HCT116 (cell line): Measurements from ENCODE around the gene EXOC4. TPM values are rescaled to one million over a fixed set of nuclear protein-coding genes. Genes with fewer than 3 reads are reported as not detected.

ENCODE experiments used
- ATAC-seq: fragments of 200-7000 bp; cut with Tn5 transposase; 2 replicates; pipeline ENCODE4 v1.9.1; 2020; ENCODE audit warnings: mild to moderate bottlenecking, moderate library complexity
- BruUV-seq: library from RNA; stranded (reverse); fragments of 400-500 nt; replicated peaks from 2 replicates; lab custom pipeline; 2021; lab: Mats Ljungman, UMichigan
- CTCF ChIA-PET: fragments of 300-600 bp; sonication (Branson Sonifier 250); formaldehyde crosslinking; loops from one replicate; lab custom pipeline; 2021; ENCODE audit warnings: antibody characterized with exemption; lab: Charles Lee
- POLR2A ChIA-PET: fragments of 300-600, 350-600 bp; sonication (Branson Sonifier 250); formaldehyde crosslinking; loops from one replicate; lab custom pipeline; 2021; ENCODE audit warnings: antibody characterized with exemption; lab: Charles Lee
- RAD21 ChIA-PET, 2 experiments: fragments of 300-600 bp; sonication (Branson Sonifier 250); formaldehyde crosslinking; loops; one replicate each; lab custom pipeline; 2023; ENCODE audit warnings: low total read pairs in 2 of 2; ENCODE audit not compliant: uncharacterized antibody in 2 of 2, unreplicated experiment in 2 of 2, low non-redundant PET in 1 of 2; lab: Charles Lee
- DNase-seq: peaks from one replicate; pipeline ENCODE4 v3.0.0-alpha.2; 2010; ENCODE audit warnings: low read depth, low spot score
- H2AFZ ChIP-seq: fragments of 200-600 bp; shearing (Covaris generic), sonication (generic); 2 replicates; pipeline ENCODE4 v1.6.1; 2017; ENCODE audit warnings: low read depth, mixed run types, mixed read lengths, antibody characterized with exemption, low read length; ENCODE audit not compliant: poor library complexity, severe bottlenecking
- H3K27ac ChIP-seq: 2 replicates; pipeline ENCODE4 v1.5.1; 2012; ENCODE audit warnings: low read depth, low read length
- H3K27me3 ChIP-seq: fragments of 200-600 bp; sonication (generic); 2 replicates; pipeline ENCODE4 v1.6.1; 2016; ENCODE audit warnings: mixed run types, low read length, mixed read lengths; ENCODE audit not compliant: insufficient read depth
- H3K36me3 ChIP-seq, 2 experiments: fragments of 200-500 bp in 1 of 2; fragments of 200-600 bp in 1 of 2; sonication (Bioruptor generic) in 1 of 2; sonication (generic) in 1 of 2; 2 replicates each; pipeline versions ENCODE4 v1.5.1 to v1.6.1; 2014 to 2016; ENCODE audit warnings: low read length in 2 of 2, inconsistent platforms in 1 of 2, mixed read lengths in 1 of 2, mixed run types in 1 of 2; ENCODE audit not compliant: insufficient read depth in 2 of 2, control insufficient read depth in 1 of 2
- H3K4me1 ChIP-seq, 2 experiments: fragments of 200-600 bp in 1 of 2; sonication (generic) in 1 of 2; 2 replicates each; pipeline versions ENCODE4 v1.5.1 to v1.6.1; 2012 to 2017; ENCODE audit warnings: low read length in 2 of 2, inconsistent platforms in 1 of 2, mild to moderate bottlenecking in 1 of 2, mixed read lengths in 1 of 2, mixed run types in 1 of 2, moderate library complexity in 1 of 2; ENCODE audit not compliant: insufficient read depth in 2 of 2, control insufficient read depth in 1 of 2
- H3K4me2 ChIP-seq: fragments of 200-600 bp; sonication (generic); 2 replicates; pipeline ENCODE4 v1.6.1; 2017; ENCODE audit warnings: mixed run types, low read length, mixed read lengths
- H3K4me3 ChIP-seq, 2 experiments: fragments of 200-600 bp in 1 of 2; sonication (generic) in 1 of 2; replicated peaks in 1 of 2; 2 replicates each; pipeline ENCODE4 v1.5.1; 2011 to 2016; ENCODE audit warnings: low read length in 2 of 2, control low read depth in 1 of 2, low read depth in 1 of 2, mild to moderate bottlenecking in 1 of 2, mixed read lengths in 1 of 2, mixed run types in 1 of 2
- H3K79me2 ChIP-seq: fragments of 200-600 bp; sonication (generic); 2 replicates; pipeline ENCODE4 v1.6.1; 2017; ENCODE audit warnings: mild to moderate bottlenecking, mixed run types, low read length, moderate library complexity, mixed read lengths; ENCODE audit not compliant: insufficient read depth
- H3K9ac ChIP-seq: fragments of 200-600 bp; sonication (generic); 2 replicates; pipeline ENCODE4 v1.6.1; 2016; ENCODE audit warnings: low read length, mixed read lengths
- H3K9me2 ChIP-seq: fragments of 200-600 bp; sonication (generic), shearing (Covaris generic); 2 replicates; pipeline ENCODE4 v1.6.1; 2017; ENCODE audit warnings: mixed run types, mild to moderate bottlenecking, moderate library complexity; ENCODE audit not compliant: insufficient read depth
- H3K9me3 ChIP-seq, 2 experiments: fragments of 200-500 bp in 1 of 2; fragments of 200-600 bp in 1 of 2; sonication (Bioruptor generic) in 1 of 2; sonication (generic) in 1 of 2; 2 replicates each; pipeline ENCODE4 v1.6.1; 2014 to 2017; ENCODE audit warnings: low read length in 2 of 2, mixed read lengths in 2 of 2, inconsistent platforms in 1 of 2, low read depth in 1 of 2, mild to moderate bottlenecking in 1 of 2, mixed run types in 1 of 2, moderate library complexity in 1 of 2; ENCODE audit not compliant: control insufficient read depth in 1 of 2, insufficient read depth in 1 of 2
- H4K20me1 ChIP-seq: fragments of 200-600 bp; sonication (generic), shearing (Covaris generic); 2 replicates; pipeline ENCODE4 v1.6.1; 2017; ENCODE audit warnings: mixed run types, mild to moderate bottlenecking, moderate library complexity; ENCODE audit not compliant: insufficient read depth
- CBX3 ChIP-seq: IDR thresholded peaks from 2 replicates; pipeline ENCODE4 v1.6.1; 2012; ENCODE audit warnings: low read depth
- EZH2 ChIP-seq: fragments of 200-600 bp; sonication (generic); IDR thresholded peaks from 2 replicates; pipeline ENCODE4 v1.6.1; 2017; ENCODE audit warnings: antibody characterized with exemption, mixed run types
- JUND ChIP-seq: IDR thresholded peaks from 2 replicates; pipeline ENCODE4 v1.6.1; 2012
- SIN3A ChIP-seq: IDR thresholded peaks from 2 replicates; pipeline ENCODE4 v1.6.1; 2012; ENCODE audit warnings: low read depth
- YY1 ChIP-seq: IDR thresholded peaks from 2 replicates; pipeline ENCODE4 v1.6.1; 2011; ENCODE audit warnings: low read length, low read depth, moderate library complexity, mild to moderate bottlenecking; ENCODE audit not compliant: insufficient replicate concordance; ENCODE audit errors: extremely low read depth
- intact Hi-C: fragments of 100-400 bp; cut with micrococcal nuclease; formaldehyde crosslinking; loops from 2 replicates; pipeline ENCODE4 v1.10.0; 2022
- total RNA-seq: library from RNA; stranded (reverse); gene quantifications from one replicate; pipeline ENCODE4 v1.2.1, GENCODE V29; 2021; ENCODE audit not compliant: unreplicated experiment

The EXOC4 gene
- total RNA-seq, 1 experiment from 2014 or later = 40.3 TPM

DNA sequence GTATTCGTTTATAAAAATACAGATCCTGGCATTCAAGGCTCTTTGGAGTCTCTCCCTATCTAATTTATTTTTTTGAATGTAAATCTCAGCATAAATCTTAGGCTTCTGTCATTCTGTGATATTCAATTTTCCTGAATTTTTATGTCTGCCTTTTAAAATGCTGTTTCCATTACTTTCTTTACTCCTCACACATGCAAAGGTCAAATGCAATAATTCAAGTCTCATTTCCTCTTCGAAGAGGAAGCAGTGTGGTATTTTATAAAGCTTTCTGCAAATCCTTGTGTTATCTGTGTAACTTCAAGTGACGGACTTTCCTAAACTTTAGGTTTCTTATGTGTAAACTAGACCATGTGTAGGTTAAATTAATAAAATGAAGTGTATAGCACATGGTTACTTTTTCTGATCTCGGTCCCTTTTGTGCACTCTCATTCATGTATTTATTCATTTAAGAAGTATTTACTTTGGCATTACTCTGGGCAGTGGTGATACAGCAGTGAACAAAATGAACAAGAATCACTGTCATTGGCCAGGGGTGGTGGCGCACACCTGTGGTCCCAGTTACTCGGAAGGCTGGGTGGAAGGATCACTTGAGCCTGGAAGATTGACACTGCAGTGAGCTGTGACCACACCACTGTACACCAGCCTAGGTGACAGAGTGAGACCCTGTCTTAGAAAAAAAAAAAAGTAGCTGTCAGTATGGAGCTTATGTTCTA is 332.2 kb downstream of the EXOC4 start:
- CTCF ChIA-PET = no interaction called here
- no peaks in the 10 kb centered on the region for H3K79me2 ChIP-seq
- H3K4me2 ChIP-seq = no peak overlapping the region
- H3K9me2 ChIP-seq = no peaks in the 10 kb centered on the region
- TF ChIP-seq CBX3 = no peak
- TF ChIP-seq YY1 = no peak
- TF ChIP-seq SIN3A = no peak
- TF ChIP-seq, all 23 proteins: peak for 0
- ChIA-PET POLR2A (no interaction called here), RAD21 (no interaction called here)
- H3K9ac ChIP-seq = no peak overlapping the region
- BruUV-seq = no TSS peak
- H3K27ac ChIP-seq = no peak overlapping the region
- H3K4me3 ChIP-seq = no peak overlapping the region
- no peaks in the 10 kb centered on the region for H3K27me3 ChIP-seq
- H3K36me3 ChIP-seq = no peaks in the 10 kb centered on the region
- H3K9me3 ChIP-seq = no peaks in the 10 kb centered on the region
- no peak for ATAC-seq
- no peak for DNase-seq
- H2AFZ ChIP-seq = no peak overlapping the region
- H4K20me1 ChIP-seq = no peaks in the 10 kb centered on the region
- intact Hi-C loops = no loop called here
- no peaks in the 10 kb centered on the region for H3K4me1 ChIP-seq

DNA sequence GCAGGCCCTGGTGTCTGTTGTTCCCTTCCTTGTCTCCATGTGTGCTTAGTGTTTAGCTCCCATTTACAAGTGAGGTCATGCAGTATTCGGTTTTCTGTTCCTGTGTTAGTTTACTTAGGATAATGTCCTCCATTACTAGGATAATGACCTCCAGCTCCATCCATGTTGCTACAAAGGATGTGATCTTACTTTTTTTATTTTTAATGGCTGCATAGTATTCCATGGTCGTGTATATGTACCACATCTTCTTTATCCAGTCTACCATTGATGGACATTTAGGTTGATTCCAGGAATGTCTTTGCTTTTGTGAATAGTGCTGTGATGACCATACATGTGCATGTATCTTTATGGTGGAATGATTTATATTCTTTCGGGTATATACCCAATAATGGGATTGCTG is 333.4 kb downstream of the EXOC4 start:
- intact Hi-C loops = no loop called here
- Histone ChIP-seq H3K4me2 (no peak overlapping the region), H3K27me3 (no peaks in the 10 kb centered on the region), H3K79me2 (no peaks in the 10 kb centered on the region), H3K4me1 (no peaks in the 10 kb centered on the region), H3K27ac (no peak overlapping the region), H3K9me2 (no peaks in the 10 kb centered on the region), H3K36me3 (no peaks in the 10 kb centered on the region), H3K4me3 (no peak overlapping the region), H4K20me1 (no peaks in the 10 kb centered on the region), H3K9me3 (no peaks in the 10 kb centered on the region), H2AFZ (no peak overlapping the region), H3K9ac (no peak overlapping the region)
- DNase-seq (no peak), ATAC-seq (no peak)
- no peak for TF ChIP-seq EZH2
- no peak for TF ChIP-seq JUND
- TF ChIP-seq SIN3A = no peak
- BruUV-seq = no TSS peak
- ChIA-PET CTCF (no interaction called here), POLR2A (no interaction called here), RAD21 (no interaction called here)
